ENCODE data around the gene OR10K2.
"Not testable (repeated sequence)": the region's sequence is repeated elsewhere in the genome, so short reads cannot be mapped to it uniquely, and the experiment has no call there.

OR10K2 gene, protein sequence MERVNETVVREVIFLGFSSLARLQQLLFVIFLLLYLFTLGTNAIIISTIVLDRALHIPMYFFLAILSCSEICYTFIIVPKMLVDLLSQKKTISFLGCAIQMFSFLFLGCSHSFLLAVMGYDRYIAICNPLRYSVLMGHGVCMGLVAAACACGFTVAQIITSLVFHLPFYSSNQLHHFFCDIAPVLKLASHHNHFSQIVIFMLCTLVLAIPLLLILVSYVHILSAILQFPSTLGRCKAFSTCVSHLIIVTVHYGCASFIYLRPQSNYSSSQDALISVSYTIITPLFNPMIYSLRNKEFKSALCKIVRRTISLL

DNA sequence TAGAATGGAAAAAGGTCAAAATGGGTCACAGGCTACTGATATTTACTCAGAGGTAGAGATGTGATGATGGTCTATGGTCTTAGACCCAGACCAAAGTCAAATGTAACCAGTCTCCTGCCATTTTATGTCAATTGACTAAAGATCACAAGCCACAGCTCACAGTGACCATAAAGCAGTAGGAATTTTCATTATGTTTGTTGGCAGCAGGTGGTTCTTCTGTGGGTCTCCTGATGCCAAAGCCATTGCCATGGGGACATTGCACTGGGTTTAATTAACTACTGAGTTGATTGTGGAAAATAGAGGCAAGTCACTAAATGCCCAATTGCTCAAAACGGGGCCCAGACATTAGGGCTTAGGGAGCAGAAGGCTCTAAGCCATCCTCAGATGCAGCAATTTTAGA lies at the start of gene OR10K2:
OR10K2 (minus strand) TSS at position 101 of the 400 bp plus-strand sequence. CDS start 5,371 bp downstream, outside the sequence.
- no peak for DNase-seq

DNA sequence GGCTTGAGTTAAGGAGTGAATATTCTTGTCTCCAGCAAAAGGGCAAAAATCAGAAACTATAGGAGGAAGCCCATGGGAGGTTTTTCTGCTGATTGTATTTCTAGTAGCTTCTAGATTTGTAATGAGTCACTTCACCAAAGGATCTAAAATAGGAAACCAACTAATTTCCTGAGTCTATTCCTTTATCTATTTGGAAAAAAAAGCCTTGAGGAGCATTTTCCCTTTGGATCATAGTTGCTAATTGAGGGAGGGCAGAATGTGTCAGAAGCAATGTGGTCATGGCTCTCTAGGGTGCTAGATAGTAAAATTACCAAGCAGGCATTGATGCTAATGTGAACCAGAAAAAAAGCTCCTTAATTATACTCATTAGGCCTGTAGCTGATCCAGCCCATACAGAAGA lies 45.9 kb upstream of the OR10K2 start, which contains the start of gene OR10R2:
OR10R2 (plus strand) TSS at position 301 of the 400 bp plus-strand sequence. CDS start 106 bp downstream, outside the sequence.
- DNase-seq, result no peak

- DNase-seq, result no peak
These were observed 35.5 kb upstream of the OR10K2 start, which contains the start of gene OR10K1 for GRCh38 chr1:158461534-158461933. Gene OR10K1 (plus strand): TSS chr1:158461834. CDS start chr1:158465562, 3,728 bp downstream.

DNA sequence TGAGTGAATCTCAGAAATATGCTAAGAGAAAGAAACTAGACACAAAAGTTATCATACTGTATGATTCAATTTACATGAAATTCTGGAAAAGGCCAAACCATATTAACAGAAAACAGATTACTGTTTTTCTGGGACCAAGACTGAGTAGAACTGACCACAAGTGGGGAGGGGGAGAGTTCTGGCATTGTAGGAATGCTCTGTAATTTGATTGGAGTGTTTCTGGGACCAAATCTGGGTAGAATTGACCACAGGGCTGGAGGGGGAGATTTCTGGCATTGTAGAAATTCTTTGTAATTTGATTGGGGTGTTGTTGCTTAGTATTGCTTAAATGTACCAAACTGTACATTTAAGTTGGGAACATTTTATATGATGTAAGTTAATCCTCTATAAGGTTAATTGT lies 32.2 kb upstream of the OR10K2 start:
- no peak for DNase-seq

DNA sequence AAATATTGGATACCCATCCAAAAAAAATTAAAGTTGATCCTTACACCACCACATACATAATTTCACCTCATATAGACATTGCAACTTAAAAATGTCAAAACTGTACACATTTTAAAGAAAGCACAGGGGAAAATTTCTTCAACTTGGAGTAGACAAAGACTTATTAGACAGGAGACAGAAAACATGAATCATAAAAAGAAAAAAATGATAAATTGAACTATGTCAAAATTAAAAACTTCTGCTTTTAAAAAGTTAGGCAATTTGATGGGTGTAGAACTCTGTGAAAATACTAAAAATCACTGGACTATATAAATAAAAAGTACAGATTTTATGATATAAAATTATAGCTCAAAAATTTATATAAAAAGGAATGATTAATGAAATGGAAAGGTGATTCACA lies 31.2 kb upstream of the OR10K2 start:
- DNase-seq, result no peak

DNA sequence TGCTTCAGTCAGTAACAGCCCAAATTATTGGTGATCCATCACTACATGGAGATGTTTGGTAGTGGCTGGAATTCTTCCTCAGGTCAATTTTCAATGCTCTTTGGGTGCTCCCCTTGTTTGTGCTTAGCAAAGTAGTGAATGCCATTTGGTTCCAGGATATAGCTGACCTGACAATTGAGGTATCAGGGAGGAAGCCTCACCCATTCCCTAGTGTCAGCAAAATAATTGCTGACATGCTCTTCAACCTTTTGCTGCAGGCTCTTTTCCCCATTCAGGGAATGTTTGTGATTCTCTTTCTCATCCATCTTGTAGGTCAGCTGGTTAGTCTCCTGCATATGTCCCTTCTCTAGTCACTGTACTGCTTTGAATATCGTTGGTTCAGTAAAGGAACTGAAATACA lies 28.5 kb upstream of the OR10K2 start:
- DNase-seq, result no peak

DNA sequence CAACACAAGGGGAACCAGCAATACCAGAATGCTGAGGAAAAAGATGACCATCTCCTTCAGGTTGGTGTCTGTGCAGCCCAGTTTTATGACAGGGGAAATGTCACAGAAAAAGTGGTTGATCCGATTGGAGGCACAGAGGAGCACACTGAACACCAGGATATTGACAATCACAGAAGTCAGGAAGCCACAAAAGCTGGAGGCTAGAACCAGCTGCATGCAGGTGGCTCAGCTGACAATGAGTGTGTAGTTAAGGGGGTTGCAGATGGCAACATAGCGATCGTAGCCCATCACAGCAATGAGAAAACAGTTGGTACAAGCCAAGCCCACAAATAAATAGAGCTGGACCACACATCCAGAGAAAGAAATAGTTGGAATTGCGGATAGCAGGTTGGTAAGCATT lies 19.3 kb upstream of the OR10K2 start:
- DNase-seq, result no peak

- no peak for DNase-seq
These were observed 8.7 kb upstream of the OR10K2 start for GRCh38 chr1:158434741-158435140.

- not testable (repeated sequence) for DNase-seq
These were observed 4.1 kb upstream of the OR10K2 start for GRCh38 chr1:158430163-158430562.

DNA sequence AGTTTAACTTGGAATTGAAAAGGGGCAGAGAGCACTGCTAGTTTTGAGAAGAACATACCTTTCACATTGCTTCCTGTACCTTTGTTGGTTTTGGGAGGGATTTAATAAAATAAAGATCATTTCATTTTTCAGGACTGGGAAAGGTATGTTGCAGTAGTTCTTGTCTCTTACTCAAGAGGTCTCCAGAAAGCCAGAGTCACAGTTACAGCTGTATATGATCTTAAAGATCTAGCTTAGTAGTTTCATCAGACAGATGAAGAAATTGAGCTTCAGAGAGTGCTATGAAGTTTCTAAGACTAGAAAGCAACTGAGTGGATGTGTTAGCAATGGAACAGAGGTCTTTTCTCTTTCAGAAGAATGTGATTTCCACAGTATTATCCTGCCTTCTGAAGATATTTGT lies 1.0 kb downstream of the OR10K2 start:
- no peak for DNase-seq

GRCh38 chr1:158422212-158422611 lies 3.8 kb downstream of the OR10K2 start:
- no peak for DNase-seq

GRCh38 chr1:158417586-158417985 lies 8.5 kb downstream of the OR10K2 start:
- DNase-seq, result no peak

- no peak for DNase-seq
These were observed 11.2 kb downstream of the OR10K2 start for GRCh38 chr1:158414651-158415345.

DNA sequence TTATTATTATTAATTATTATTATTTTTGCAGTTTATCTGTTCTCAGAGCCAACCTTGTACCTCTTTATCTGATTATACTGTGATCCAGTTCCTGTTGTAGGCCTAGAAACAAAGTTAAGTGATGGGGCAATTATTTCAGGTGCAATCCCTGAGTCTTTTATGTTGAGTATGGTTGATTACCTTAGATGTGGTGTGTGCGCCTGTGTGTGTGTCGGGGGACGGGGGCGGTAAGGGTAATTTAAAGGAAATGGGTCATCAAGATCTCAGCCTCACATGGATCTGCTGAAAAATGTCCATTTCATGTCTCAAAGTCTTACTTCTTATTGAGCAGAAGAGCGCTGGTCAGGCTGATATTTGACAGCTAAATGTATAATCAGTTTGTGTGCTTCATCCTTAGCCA lies 18.9 kb downstream of the OR10K2 start:
- no peak for DNase-seq

GRCh38 chr1:158400871-158401270 lies 25.2 kb downstream of the OR10K2 start:
- DNase-seq, result no peak

GRCh38 chr1:158398818-158399514 lies 27.1 kb downstream of the OR10K2 start, which contains the start of gene OR10T2:
Gene OR10T2 (minus strand): TSS chr1:158399466. CDS start chr1:158399466, 0 bp downstream.
- DNase-seq, result no peak

DNA sequence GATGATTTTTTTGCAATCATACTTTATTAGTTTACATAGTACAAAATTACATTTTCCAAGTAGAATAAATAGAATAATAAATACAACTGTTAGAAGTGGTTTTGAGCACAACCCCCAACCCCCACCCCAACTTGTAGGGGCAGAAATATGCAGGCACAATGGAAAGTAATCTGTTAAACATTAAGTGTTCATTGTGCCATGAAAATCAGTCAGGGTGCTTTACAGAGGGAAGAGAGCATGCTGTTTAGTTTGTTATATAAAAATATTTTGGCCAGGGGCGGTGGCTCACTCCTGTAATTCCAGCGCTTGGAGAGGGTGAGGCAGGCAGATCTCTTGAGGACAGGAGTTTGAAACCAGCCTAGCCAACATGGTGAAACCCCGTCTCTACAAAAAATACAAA lies 29.4 kb downstream of the OR10K2 start:
- DNase-seq, result no peak

DNA sequence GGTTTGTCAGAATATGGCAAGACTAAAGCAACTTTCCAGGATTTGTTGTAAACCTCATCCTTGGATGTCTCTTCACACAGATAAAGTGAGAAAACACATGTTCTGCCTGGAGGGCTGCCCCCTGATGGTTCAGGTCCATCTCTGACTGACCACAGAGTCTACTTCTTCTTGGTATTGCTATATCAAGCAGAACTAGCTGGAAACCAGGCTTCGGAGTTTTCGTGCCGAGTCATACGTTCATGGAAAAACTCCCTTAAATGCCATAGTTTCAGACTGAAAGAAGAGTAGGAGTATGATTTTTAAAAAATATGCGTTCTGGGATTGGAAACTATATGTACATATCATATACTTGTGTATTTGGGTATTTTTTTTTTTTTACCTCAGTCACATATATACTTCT lies 32.6 kb downstream of the OR10K2 start:
- no peak for DNase-seq

GRCh38 chr1:158391099-158391498 lies 34.9 kb downstream of the OR10K2 start:
- no peak for DNase-seq

DNA sequence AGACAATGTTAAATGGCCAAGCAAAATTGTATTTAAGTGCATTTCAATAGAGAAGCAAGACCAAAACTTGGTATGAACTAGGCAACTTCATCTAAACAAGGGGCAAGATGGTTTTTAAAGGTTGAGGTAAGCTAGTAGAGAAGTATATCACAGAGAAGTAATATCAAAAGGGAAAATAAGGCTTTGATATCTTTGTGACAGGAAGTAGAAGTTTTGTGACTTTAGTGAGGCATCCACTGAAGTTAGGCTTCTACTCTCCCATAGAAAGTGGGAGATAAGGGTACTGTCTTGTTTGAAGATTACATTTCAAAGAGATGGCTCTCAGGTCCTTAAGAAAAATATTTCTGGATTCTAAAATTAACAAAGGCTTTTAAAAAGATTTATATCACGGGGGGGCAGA lies 35.7 kb downstream of the OR10K2 start:
- no peak for DNase-seq

- no peak for DNase-seq
These were observed 51.2 kb downstream of the OR10K2 start for GRCh38 chr1:158374860-158375259.

DNA sequence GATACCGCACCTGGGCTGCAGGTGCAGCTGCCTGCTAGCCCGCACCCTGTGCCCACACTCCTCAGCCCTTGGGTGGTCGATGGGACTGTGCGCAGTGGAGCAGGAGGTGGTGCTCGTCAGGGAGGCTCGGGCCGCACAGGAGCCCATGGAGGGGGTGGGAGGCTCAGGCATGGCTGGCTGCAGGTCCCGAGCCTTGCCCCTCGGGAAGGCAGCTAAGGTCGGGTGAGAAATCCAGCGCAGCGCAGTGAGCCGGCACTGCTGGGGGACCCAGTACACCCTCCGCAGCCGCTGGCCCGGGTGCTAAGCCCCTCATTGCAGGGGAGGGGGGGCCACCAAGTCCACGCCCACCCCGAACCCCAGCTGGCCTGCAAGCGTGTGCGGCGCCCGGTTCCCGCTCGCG lies 51.9 kb downstream of the OR10K2 start:
- not testable (repeated sequence) for DNase-seq

DNA sequence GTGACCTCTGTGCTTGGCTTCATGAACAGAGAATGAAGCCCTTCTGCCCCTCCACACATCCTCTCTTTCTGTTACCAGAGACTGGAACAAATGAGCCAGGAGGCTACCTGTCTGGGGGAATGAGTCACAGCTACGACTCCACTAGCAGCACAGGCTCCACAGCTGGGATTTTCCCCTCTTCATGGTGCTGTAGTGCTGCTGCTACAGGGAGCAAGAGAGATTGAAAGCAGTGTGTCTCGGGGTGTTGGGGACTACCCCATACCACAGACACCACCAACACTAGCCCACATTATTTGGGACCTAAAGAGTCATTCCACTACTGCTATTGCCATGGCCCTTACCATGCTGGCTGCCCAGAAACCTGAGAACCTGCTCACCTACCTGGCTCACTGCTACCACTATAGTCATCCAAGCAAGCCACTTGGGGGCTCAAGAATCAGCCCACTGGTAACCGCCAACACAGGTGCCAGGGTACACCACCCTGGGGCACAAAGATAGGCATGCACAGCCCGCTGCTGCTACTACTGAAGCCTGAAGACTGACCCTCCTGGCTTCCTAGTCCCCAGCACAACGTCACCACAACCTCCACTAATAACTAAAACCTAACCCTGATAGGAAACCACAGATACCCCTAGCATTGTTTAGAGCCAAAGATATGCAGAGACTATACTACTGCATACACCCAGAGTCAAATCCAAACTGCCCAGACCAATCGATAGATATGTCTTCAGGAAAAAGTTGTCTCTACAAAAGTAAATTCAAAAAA lies 54.7 kb downstream of the OR10K2 start:
- no peak for DNase-seq

Data from CD4-positive, alpha-beta T cell treated with Interferon gamma for 1 hour (primary cell).